GM19324 (cell line): ENCODE data around the gene PSMD12.
"Not testable (repeated sequence)": the region's sequence is repeated elsewhere in the genome, so short reads cannot be mapped to it uniquely, and the experiment has no call there.

Experiments used
- ATAC-seq: cut with Tn5 transposase; IDR thresholded peaks from one replicate; pipeline ENCODE4 v1.9.1; 2021; ENCODE audit warnings: mild to moderate bottlenecking, moderate library complexity; ENCODE audit not compliant: unreplicated experiment, low FRiP score

PSMD12 gene

GRCh38 chr17:67366193-67367157 is at the start of gene PSMD12:
TSS of gene PSMD12 (minus strand) at chr17:67366577. CDS start at chr17:67366519, 58 bp downstream.
- peak; percentile 82 for ATAC-seq

DNA sequence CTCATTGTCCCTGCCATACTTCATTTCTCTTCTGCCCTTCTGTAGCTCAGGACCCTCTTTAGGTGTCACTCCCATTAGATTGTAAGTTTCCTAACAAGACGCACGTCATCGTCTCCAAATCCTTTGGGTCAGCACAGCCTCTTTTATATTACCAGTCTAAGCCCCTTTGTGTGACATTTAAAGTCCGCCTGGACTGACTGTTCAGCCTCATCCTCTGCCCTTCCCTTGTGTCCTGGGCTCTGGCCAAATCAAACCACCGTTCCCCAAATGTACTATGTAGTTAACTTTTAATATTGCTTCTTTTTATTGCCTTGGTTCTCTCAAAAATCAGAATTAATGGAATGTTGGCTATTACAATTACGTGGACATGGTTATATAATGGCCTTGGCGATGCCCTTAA is 48.9 kb upstream of the PSMD12 start:
- no peak for ATAC-seq

DNA sequence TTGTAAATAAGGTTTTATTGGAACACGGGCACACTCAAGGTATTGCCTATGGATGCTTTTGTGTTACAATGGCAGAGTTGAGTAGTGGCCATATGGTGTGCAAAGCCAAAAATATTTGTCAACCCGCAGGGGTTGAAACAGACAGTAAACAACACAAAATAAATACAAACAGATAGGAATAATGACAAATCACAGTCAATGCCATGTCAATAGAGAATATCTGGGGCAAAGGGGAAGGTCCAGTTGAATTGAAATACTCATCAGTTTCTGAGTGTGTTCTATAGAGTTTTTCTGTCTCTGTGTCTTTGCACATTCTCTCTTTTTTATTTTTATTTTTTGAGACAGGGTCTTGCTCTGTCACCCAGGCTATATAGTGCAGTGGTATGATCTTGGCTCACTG is 48.2 kb upstream of the PSMD12 start:
- no peak for ATAC-seq

DNA sequence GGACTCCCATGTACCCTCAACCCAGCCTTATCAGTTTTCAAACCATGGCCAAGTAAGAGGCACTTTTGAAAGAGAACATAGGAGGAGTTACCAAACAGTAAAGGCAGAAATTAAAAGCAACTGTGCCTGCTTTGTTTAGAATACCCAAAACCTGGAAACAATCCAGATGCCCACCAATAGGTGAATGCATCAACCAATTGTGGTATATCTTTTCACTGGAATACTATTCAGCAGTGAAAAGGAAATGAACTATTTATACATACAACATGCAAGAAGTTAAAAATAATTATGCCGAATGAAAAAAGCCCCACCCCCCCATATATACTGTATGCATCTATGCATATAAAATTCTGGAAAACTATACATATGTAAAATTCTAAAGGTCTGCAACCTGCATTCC is 47.8 kb upstream of the PSMD12 start:
- ATAC-seq, result no peak

- no peak for ATAC-seq
Measured at GRCh38 chr17:67413388-67413787, 47.0 kb upstream of the PSMD12 start.

GRCh38 chr17:67412941-67413340 is 46.6 kb upstream of the PSMD12 start:
- no peak for ATAC-seq

GRCh38 chr17:67412032-67412431 is 45.7 kb upstream of the PSMD12 start:
- ATAC-seq, result no peak

GRCh38 chr17:67411397-67411796 is 45.0 kb upstream of the PSMD12 start:
- no peak for ATAC-seq

DNA sequence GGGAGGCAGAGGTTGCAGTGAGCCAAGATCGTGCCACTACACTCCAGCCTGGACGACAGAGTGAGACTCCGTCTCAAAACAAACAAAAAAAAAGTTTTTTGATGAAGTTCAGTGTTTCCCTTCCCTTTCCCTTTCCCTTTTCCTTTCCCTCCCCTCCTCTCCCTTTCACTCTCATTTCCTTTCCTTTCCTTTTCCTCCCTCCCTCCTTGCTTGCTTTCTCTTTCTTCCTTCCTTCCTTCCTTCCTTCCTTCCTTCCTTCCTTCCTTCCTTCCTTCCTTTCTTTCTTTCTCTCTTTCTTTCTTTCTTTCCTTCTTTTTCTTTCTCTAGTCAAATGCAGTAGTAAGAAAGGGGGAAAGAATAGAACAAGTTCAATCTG is 42.1 kb upstream of the PSMD12 start:
- ATAC-seq, result not testable (repeated sequence)

- no peak for ATAC-seq
Measured at GRCh38 chr17:67403483-67403882, 37.1 kb upstream of the PSMD12 start.

DNA sequence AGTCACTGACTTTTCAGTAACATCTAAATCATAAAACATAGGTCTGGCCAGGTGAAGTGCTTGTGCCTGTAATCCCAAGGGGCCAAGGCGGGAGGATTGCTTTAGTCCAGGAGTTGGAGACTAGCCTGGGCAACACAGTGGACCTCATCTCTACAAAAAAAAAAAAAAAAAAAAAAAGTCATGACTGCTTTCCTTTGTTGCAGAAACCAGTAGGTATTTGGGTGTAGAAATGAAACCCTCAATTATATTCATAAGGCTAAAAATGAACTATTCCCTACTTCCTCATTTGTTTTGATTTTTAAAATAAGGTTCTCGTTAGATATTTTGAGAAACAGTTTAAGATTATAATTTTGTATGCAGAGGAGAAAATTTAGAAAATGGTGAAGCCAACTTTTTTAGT is 36.7 kb upstream of the PSMD12 start:
- no peak for ATAC-seq

- ATAC-seq, result no peak
Measured at GRCh38 chr17:67401598-67402504, 35.5 kb upstream of the PSMD12 start.

DNA sequence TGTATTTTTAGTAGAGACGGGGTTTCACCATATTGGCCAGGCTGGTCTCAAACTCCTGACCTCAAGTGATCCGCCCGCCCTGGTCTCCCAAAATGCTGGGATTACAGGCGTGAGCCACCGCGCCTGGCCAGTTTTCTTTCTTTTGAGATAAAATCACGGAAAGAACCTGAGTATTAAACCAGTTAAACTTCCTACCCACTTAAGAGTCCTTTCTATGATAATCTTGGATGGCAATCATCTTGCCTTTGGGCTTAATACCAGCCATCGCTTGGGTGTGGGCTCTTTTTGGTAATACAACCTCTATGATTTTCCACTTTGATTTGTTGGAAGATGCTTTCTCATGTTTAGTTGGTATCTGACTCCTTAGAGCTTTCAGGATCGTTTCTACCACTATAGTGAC is 34.7 kb upstream of the PSMD12 start:
- ATAC-seq, result no peak

GRCh38 chr17:67400193-67400592 is 33.8 kb upstream of the PSMD12 start:
- no peak for ATAC-seq

DNA sequence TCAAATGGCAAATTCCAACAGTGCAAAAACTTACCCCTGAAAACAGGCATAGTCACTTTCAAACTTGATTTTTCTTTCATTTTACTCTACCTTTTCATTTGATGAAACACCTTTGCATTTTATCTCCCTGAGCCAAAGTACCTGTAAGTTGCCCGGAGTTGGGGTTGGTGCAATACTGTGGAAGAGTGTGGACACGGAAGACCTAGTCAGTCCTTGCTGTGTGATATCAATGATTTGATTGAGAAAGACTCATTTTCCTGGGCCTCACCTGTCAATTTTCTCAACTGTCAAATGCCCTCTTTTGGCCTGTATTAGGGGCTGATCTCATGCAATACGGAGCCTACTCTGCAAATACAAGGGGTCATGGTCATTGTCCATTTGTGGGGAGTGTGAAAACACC is 33.3 kb upstream of the PSMD12 start:
- ATAC-seq, result no peak

DNA sequence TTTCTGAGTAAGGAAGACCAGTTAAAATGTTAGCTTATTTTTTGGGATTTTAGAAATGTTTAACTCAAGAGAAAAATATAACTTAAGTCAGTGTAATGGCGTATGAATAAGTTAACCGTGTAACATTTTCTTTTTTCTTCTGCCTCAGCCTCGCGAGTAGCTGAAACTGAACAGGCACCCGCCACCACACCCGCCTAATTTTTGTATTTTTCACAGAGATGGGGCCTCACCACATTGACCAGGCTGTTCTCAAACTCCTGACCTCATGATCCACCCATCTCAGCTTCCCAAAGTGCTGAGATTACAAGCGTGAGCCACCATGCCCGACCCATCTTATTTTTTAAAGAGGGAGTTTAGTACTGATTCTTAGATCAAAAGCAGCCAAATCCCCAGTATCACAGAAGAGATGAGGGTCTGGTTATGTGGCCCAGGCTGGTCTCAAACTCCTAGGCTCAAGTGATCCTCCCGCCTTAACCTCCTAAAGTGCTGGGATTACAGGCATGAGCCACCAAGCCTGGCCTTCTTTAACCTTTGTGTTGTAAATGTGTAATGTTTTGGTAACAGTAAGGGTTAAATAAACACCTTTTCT is 27.5 kb upstream of the PSMD12 start:
- ATAC-seq, result no peak

DNA sequence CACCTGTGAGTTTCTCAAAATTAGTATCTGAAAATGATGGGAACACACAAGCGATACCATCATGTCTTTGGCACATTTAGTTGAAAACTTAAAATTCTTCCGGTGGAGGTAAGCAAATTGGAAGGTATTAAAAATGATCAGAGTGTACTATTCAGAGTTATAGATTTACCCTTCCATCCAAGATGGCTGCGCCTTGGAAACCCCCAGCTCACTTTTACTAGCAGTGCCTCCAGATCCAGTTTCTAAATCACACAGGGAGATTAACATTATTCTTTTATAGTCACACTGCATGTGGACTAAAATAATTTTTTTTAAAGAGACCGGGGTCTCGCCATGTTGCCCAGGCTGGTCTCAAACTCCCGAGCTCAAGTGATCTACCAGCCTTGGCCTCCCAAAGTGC is 25.7 kb upstream of the PSMD12 start:
- ATAC-seq, result no peak

DNA sequence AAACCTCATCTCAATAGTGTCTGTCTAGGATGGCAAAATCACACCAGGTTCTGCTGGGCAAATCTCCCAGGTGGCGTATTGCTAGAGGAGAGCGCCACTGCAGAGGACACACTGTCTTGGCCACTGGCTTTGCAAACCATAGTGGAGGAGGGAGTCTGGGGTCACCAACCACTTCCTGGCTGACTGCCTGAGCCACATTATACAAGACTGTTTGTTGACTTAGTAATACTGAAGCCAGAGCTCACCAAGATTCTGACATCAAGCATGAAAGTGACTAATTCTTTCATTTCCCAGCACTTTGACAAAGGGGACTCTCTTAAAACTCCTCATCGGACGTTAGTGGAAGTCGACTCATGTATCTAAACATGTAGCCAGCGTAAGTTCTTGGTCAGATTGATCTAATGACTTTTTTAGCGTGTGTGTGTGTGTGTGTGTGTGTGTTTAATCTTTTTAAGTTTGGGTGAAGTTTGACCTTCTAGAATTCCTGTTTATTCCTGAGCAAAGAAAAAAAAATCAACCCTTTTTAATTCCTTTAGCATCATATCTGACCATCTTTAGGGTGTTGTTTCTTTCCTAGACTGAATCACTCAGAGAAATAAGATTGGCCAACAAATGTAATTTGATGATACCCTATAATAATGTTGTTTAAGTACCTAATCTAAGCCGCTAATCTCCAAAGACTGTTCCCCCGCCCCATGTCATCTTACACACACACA is 24.4 kb upstream of the PSMD12 start:
- no peak for ATAC-seq

DNA sequence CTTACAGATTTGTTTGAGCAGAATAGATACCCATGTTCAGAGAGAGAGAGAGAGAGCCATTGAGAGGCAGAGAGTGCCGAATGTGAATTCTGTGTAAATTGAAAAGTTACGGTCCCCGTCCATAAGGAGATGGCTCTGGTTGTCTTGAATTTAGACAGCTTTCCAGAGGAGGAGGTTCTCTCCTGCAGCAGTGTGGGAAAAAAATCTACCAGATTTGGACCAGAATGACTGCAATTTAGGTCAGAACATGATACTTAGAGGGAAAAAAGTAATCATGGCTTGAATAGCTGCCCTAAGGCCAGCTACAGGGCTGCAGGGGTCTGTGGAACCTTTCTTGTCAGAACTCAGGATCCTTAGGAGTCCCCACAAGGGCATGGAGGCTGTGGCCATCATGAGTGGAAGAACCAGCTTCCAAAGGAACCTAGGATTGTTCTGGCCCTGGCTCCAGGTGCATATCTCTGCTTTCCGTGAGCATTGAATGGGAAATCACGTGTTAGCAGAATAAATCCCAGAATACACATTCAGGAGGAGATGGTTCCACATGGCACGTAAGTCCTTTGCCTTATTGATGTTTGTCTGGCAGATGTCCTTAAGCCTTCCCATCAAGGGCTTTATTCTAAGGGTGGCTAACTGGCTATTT is 23.7 kb upstream of the PSMD12 start:
- no peak for ATAC-seq

GRCh38 chr17:67388986-67389385 is 22.6 kb upstream of the PSMD12 start:
- ATAC-seq, result no peak
